WI38 (cell line): ENCODE data around the gene SLC25A21.

ENCODE experiments used
- H3K4me3 ChIP-seq: 2 replicates; pipeline ENCODE4 v1.5.1; 2011; ENCODE audit warnings: low read depth, mild to moderate bottlenecking, control low read depth, low read length
- TF ChIP-seq, protein P1 (sequence below): IDR thresholded peaks from 2 replicates; pipeline ENCODE4 v1.5.1; 2012; ENCODE audit warnings: low read depth, mild to moderate bottlenecking, control low read depth, low read length

SLC25A21 gene

DNA sequence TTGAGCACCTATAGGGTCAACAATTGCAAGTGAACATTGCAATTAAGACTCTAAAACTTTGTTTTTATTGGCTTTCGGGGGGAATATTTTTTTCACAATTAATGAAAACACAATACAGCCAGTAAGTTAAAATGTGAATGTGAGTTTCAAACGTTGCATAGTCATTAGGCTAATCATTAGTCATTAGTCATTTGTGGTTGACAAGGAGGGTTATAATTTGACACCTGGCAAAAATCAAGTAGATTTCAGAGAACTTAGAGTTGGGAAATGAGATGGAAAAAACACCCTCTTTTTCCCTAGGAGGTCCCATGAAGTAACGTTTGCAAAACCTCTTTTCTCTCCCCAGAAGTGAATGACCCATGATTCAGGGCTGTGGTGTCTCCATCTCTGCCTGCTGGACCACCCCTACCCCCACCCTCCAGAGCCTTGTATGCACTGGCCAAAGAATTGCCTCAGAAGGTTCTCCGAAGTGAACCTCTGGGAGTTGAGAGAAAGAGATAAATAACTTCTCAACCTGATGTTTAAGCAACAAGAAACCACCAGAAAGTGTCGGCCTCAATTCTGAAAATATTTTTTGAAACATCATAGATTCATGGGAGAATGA, 314.5 kb downstream of the SLC25A21 start:
- H3K4me3 ChIP-seq, result no peak overlapping the region
- TF ChIP-seq, protein P1, sequence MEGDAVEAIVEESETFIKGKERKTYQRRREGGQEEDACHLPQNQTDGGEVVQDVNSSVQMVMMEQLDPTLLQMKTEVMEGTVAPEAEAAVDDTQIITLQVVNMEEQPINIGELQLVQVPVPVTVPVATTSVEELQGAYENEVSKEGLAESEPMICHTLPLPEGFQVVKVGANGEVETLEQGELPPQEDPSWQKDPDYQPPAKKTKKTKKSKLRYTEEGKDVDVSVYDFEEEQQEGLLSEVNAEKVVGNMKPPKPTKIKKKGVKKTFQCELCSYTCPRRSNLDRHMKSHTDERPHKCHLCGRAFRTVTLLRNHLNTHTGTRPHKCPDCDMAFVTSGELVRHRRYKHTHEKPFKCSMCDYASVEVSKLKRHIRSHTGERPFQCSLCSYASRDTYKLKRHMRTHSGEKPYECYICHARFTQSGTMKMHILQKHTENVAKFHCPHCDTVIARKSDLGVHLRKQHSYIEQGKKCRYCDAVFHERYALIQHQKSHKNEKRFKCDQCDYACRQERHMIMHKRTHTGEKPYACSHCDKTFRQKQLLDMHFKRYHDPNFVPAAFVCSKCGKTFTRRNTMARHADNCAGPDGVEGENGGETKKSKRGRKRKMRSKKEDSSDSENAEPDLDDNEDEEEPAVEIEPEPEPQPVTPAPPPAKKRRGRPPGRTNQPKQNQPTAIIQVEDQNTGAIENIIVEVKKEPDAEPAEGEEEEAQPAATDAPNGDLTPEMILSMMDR, result no peak

DNA sequence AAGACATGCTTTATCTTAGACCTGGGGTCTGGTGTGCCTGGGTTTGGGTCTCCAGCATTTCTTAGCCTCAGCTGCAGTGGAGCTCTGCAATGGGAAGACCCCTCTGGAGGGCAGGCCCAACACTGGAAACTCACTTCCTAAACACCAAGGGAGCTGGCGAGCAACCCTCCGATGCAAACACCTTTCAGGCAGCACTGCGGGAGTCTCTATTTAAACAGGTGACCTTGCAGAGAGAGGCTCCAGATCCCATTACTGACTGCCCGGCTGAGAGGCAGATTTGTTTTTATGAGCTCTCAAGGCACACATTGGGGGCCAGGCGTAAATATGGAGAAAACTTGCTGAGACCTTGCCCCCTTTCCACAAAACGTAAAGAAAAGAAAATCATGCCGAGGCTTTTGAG, 315.3 kb downstream of the SLC25A21 start:
- no peak overlapping the region for H3K4me3 ChIP-seq
- TF ChIP-seq, protein P1, result no peak

DNA sequence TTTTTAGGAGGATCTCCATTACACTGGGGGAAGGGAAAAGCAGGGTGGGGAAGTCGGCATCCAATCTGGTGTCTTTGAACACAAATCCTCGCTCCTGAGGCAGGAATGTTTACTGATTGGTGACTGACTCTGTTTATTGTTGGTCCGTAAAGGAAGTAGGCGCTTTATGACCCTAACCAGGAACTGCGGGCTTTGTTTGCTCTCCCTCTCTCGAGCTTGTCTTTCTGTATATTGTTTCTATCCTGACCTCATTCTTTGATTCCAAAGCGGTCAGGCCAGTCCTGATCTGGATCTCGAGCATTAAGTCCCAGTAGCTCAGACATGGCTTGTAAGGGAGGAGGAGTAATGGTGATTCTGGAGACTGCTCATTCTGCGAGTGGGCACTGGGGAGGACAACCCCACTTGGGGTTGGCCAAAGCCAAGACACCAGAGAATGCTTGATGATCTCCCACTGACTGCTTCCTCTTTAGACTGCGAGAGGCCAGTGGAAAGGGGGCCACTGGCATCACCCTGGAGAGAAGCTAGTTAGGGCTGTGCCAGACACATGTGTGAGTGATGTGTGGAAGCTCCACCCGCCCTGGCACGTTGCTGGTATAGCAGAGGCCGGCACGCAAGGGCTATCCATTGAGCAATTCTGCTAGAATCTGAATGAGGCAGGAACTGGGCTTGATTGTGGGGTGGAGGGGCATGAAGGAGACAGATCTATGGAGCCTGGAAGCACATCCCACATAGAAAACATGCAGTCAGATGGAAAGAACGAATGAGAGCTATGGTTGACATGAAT, 316.1 kb downstream of the SLC25A21 start:
- TF ChIP-seq, protein P1, result no peak
- H3K4me3 ChIP-seq, result no peak overlapping the region

DNA sequence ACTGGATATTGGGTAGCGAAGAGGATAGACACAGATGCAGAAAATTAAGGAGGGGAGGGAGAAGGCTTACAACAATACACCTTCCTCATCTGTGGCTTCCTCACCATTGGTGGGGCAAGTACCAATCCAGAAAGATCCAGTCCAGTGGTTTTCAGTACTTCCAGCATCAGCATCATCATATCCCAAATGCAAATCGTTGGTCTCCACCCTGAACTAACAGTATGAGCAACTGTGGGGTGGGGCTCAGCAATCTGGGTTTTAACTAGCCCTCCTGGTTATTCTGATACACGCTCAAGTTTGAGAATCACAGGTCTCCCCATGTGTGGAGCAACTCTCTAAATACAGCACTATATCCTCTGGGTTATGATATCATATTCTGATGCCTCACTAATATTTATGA, 317.0 kb downstream of the SLC25A21 start:
- H3K4me3 ChIP-seq, result no peak overlapping the region
- TF ChIP-seq, protein P1, result no peak

DNA sequence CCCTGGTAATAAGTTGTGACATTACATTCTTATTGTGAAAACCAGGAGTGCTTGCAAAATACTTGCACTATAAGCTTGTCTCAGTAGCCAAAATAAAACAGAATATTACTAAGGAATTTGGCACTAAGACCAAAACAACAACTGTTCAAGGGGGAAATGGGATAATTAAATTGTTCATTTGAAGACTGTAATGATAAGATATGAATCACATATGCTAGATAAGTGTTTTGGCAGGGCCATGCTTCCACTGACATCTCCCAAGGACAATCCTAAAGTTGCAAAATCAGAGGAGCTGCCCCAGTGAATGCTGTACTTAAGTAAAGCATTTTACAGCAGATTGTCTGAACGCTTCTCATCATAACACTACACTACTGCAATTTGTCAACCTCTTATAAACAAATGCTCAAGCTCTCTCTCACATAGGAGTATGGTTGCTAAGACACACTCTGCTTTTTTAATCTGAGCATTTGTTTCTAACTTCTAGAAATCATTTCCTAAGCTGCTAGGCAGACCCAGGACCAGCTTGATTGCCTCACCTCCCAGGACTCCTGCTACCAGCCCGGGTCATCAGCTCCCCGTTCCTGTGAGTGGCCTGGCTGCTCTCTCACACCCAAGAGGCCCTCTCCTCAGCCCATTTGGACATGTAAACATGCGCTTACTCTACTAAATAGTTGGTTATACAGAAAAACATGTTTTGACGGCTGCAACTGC, 319.3 kb downstream of the SLC25A21 start:
- H3K4me3 ChIP-seq, result no peak overlapping the region
- TF ChIP-seq, protein P1, result no peak

DNA sequence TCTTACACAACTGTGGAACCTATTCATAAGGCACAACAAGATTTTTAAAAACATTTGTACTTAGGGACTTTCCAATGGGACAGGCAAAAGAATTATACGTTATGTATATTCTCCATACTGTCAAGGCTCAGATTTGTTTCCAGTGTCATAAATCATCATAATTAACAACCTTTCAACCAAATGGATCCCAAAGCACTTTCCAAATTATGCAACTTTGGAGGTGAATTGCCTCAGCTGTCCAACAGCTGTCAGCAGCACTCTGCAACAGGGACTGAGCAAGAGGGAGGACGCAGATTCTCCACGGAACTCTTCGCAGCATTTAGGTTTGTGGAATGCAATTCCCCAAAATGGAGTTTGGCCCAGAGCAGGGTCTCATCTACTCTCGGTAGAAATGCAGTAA, 324.2 kb downstream of the SLC25A21 start:
- H3K4me3 ChIP-seq, result no peak overlapping the region
- TF ChIP-seq, protein P1, result no peak

DNA sequence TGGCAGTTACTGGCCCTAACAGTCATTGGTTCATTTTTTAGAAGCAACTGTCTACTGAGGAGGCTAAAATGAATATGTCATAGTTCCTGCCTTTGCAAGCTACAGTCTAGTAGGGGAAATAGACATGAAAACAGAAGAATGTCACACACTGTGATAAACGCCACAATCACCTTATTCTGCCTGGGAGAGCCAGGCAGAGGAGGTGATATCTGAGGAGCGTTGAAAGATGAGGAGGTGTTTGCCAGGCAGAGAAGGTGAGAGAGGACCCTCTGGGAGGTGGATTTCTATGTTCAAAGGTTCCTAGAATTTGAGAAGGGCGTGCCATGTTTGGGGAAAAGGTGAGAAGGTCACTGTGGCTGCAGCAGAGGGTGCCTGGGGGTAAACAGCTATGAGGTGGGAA, 325.0 kb downstream of the SLC25A21 start:
- no peak overlapping the region for H3K4me3 ChIP-seq
- TF ChIP-seq, protein P1, result no peak
